Transverse colon (tissue), 4 donors: ENCODE data around the gene EYA3.

ENCODE experiments used
- POLR2A ChIP-seq: fragments of 450-650 bp; IDR thresholded peaks from one replicate; pipeline ENCODE4 v1.6.1; 2016; ENCODE audit warnings: antibody characterized with exemption, mild to moderate bottlenecking, moderate library complexity
- POLR2AphosphoS5 ChIP-seq, 3 donors: sonication (generic); formaldehyde crosslinking; IDR thresholded peaks; one replicate each; pipeline ENCODE4 v1.6.1; 2016; ENCODE audit warnings: antibody characterized with exemption in 3 of 3
- TF ChIP-seq, protein P1 (sequence below), 5 experiments: fragments of 200-600 bp in 3 of 5; fragments of 450-650 bp in 2 of 5; sonication (generic) in 3 of 5; IDR thresholded peaks; 1 replicate in 2 of 5; 2 replicates in 3 of 5; pipeline ENCODE4 v1.5.1; 2016 to 2017; ENCODE audit warnings: antibody characterized with exemption in 5 of 5, inconsistent platforms in 3 of 5, mild to moderate bottlenecking in 2 of 5, moderate library complexity in 1 of 5

DNA sequence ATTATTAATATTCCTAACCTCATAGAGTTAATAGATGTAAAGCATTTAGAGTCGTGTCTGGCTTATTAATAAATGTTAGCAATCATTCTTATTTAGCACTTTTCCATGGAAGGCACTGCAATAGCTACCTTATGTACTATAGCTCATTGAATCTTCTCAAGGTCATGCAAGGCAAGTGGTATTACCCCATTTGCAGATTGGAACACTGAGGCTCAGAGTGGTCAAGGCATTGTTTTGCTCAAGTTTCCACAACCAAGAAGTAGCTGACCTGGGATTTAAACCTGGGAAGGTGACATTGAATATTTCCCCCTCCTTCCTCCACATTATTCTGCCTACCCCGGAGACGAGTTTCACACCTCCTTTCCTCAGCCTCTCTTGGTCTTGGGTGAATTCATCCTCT is 37.8 kb upstream of the EYA3 start:
- TF ChIP-seq, protein P1, sequence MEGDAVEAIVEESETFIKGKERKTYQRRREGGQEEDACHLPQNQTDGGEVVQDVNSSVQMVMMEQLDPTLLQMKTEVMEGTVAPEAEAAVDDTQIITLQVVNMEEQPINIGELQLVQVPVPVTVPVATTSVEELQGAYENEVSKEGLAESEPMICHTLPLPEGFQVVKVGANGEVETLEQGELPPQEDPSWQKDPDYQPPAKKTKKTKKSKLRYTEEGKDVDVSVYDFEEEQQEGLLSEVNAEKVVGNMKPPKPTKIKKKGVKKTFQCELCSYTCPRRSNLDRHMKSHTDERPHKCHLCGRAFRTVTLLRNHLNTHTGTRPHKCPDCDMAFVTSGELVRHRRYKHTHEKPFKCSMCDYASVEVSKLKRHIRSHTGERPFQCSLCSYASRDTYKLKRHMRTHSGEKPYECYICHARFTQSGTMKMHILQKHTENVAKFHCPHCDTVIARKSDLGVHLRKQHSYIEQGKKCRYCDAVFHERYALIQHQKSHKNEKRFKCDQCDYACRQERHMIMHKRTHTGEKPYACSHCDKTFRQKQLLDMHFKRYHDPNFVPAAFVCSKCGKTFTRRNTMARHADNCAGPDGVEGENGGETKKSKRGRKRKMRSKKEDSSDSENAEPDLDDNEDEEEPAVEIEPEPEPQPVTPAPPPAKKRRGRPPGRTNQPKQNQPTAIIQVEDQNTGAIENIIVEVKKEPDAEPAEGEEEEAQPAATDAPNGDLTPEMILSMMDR (IDR thresholded peaks at IDR 0.05): no peak
- no peak for TF ChIP-seq POLR2A
- no peak for TF ChIP-seq POLR2AphosphoS5 (IDR thresholded peaks at IDR 0.05)
